PFSK-1 (cell line): ENCODE data around the gene ARHGEF37.

Source experiments
- FOXP2 ChIP-seq: optimal IDR thresholded peaks from 2 replicates; pipeline ENCODE3; 2011; ENCODE audit warnings: borderline replicate concordance, control low read depth, inconsistent platforms; ENCODE audit not compliant: insufficient read depth; ENCODE audit errors: extremely low read length, extremely low read depth
- POLR2AphosphoS5 ChIP-seq: IDR thresholded peaks from 2 replicates; pipeline ENCODE4 v1.6.1; 2012; ENCODE audit warnings: low read depth, mild to moderate bottlenecking, control low read depth, low read length, moderate library complexity
- REST ChIP-seq, 2 experiments: IDR thresholded peaks; 2 replicates each; pipeline versions ENCODE4 v1.6.1 to v1.8.0; 2011 to 2012; ENCODE audit warnings: low read depth in 2 of 2, low read length in 2 of 2, control low read depth in 1 of 2, inconsistent platforms in 1 of 2, mild to moderate bottlenecking in 1 of 2, moderate library complexity in 1 of 2; ENCODE audit not compliant: insufficient read depth in 1 of 2
- SIN3A ChIP-seq: IDR thresholded peaks from 2 replicates; pipeline ENCODE4 v1.6.1; 2012; ENCODE audit warnings: mild to moderate bottlenecking, low read length, moderate library complexity, borderline replicate concordance; ENCODE audit not compliant: insufficient read depth
- TAF1 ChIP-seq: IDR thresholded peaks from 2 replicates; pipeline ENCODE4 v1.6.1; 2012; ENCODE audit warnings: low read length, control low read depth, borderline replicate concordance; ENCODE audit not compliant: insufficient read depth

- TF ChIP-seq POLR2AphosphoS5 (no peak), SIN3A (no peak), REST (IDR thresholded peaks at IDR 0.05; ENCODE audit: insufficient read depth in 1 of 2, low read depth in 2 of 2, low read length in 2 of 2) (no peak), TAF1 (no peak), FOXP2 (no peak)
Observed at GRCh38 chr5:149603920-149604319, 22.6 kb downstream of the ARHGEF37 start.
